ENCODE results near the gene LGR4. TPM values are rescaled to one million over a fixed set of nuclear protein-coding genes. Genes with fewer than 3 reads are reported as not detected.

Gene LGR4
- total and polyA plus RNA-seq, 8 donors, result 23.4 to 73.0 (median 54.5) TPM

DNA sequence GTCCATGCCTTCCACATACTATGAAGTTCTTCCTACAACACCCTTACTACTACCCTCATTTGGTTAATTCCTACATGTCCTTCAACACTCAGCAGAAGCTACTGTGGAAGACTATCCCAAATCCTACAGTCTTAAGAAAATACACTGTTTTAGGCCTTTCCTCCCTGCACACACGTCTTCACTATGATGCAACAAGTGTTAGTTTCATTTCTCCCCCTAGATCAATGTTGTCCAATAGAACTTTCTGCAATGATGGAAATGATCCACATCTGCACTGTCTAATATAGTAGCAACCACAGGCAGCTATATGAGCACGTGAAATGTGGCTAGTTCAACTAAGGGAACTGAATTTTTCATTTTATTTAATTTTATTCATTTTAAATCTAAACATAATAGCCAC lies 62.8 kb downstream of the LGR4 start:
- Histone ChIP-seq H3K9me3 (no peaks in the 10 kb centered on the region), H3K36me3 (no peaks in the 10 kb centered on the region), H3K27ac (no peak overlapping the region), H3K4me3 (no peak overlapping the region), H3K27me3 (no peaks in the 10 kb centered on the region), H3K4me1 (peaks cover 12 to 58% (median 20%) of the 10 kb centered on the region in 3 donors)
- ATAC-seq (no peak), DNase-seq (no peak), FAIRE-seq (no peak)
- intact Hi-C loops (cut with DNase I), result no loop called here
- 77 to 91% methylated on average over 2 of the region's 2 CpGs for WGBS, 2 donors
- TF ChIP-seq, protein P1, sequence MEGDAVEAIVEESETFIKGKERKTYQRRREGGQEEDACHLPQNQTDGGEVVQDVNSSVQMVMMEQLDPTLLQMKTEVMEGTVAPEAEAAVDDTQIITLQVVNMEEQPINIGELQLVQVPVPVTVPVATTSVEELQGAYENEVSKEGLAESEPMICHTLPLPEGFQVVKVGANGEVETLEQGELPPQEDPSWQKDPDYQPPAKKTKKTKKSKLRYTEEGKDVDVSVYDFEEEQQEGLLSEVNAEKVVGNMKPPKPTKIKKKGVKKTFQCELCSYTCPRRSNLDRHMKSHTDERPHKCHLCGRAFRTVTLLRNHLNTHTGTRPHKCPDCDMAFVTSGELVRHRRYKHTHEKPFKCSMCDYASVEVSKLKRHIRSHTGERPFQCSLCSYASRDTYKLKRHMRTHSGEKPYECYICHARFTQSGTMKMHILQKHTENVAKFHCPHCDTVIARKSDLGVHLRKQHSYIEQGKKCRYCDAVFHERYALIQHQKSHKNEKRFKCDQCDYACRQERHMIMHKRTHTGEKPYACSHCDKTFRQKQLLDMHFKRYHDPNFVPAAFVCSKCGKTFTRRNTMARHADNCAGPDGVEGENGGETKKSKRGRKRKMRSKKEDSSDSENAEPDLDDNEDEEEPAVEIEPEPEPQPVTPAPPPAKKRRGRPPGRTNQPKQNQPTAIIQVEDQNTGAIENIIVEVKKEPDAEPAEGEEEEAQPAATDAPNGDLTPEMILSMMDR (IDR thresholded peaks at IDR 0.05), result no peak

DNA sequence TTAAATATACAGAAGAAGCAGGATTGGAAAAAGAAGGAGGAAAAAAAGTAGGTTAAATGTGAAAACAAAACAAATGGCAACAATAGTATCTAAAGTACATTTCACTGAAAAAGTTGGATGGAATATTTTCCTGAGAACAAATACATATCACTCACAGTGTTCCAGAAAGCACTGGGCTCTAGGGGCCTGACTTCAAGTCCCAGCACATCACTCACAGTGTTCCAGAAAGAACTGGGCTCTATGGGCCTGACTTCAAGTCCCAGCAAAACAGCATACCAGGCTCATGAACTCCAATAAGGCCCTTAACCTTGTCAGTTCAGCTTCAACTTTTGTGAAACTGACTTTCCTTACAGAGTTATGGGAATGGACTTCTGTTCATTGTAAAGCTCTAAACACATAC lies 63.5 kb downstream of the LGR4 start:
- no peaks in the 10 kb centered on the region for H3K9me3 ChIP-seq
- H3K4me1 ChIP-seq, result peaks cover 12 to 52% (median 17%) of the 10 kb centered on the region in 3 donors
- TF ChIP-seq, protein P1 (IDR thresholded peaks at IDR 0.05), result no peak
- no peaks in the 10 kb centered on the region for H3K36me3 ChIP-seq
- no peak overlapping the region for H3K27ac ChIP-seq
- ATAC-seq (peak in 3 of 4 donors; percentile 20 to 56 (median 30)), DNase-seq (no peak), FAIRE-seq (no peak)
- intact Hi-C loops (cut with DNase I), result no loop called here
- H3K27me3 ChIP-seq, result no peaks in the 10 kb centered on the region
- no peak overlapping the region for H3K4me3 ChIP-seq

DNA sequence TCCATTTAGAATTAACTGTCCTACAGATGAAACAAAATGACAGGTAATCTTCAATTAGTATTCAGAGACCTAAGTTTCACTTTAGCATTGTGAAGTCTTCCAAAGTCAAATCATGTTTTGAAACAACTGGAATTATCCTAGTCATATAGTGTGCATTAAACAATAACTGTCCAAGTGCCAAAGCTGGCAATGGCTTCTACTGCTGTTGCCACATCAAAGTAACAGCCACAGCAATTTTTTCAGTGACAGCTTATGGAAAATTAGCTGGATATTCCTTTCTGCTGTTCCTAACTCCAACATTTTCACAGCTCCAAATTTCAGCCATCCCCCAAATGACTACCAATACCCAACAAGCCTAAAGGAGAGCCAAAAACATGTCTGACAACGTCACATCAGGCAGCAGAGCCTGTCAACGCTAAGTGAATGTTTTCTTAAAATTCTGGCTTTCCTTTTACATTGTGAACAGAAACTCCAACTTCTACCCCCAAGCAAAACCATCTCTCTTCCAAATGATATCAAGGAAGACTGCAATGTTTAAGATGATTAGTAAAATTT lies 64.3 kb downstream of the LGR4 start:
- Histone ChIP-seq H3K9me3 (no peaks in the 10 kb centered on the region), H3K4me1 (peaks cover 12 to 51% (median 20%) of the 10 kb centered on the region in 3 donors), H3K4me3 (no peak overlapping the region), H3K27me3 (no peaks in the 10 kb centered on the region), H3K36me3 (no peaks in the 10 kb centered on the region), H3K27ac (peak overlapping the region in 1 of 4 donors; percentile 21)
- WGBS, 2 donors, result 52 to 64% methylated on average over 2 of the region's 2 CpGs
- peak in 2 of 4 donors; percentile 31 to 46 for ATAC-seq
- intact Hi-C loops (cut with DNase I), result no loop called here
- TF ChIP-seq, protein P1 (IDR thresholded peaks at IDR 0.05), result no peak
- DNase-seq, result no peak
- FAIRE-seq, result no peak

DNA sequence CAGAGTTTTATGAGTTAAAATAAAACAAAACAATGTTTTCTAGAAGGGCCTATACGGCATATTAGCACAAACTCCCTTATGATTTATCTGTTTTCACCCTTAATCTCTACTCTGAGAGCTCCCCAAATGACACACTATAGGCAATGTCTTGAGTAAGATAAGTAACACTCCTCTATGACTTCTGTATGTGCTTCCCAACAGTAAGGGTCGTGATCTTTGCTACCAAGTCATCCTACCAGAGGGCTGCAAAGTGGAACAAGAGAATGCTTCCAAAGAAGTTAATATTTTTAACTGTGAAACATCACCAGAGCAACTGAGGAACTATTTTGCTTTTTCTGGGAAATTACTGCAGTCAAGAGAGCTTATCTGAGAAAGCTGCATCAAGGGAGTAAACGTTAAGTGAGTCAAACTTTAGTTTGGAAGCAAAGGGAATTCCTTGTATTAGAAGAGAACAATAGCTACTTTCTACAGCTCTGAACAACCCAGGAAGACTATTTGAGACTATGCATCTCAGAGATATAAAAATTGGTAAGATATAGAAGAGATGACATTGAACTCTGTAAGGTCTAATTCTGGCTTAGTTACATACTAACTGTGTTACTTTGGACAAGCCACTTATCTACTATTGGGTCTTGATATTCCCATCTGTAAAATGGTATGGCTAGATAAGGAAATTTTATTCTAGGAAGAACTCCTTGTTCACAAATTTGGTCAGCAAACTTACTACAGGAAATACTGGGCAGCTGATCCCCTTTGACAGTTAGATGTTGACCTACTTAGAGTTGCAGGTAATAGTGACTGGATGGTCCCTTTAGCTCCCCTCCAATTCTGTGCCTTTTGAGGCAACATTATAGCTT lies 65.9 kb downstream of the LGR4 start:
- FAIRE-seq, result no peak

More for the DNA sequence above, 65.9 kb downstream of the LGR4 start:
- Histone ChIP-seq H3K4me3 (no peak overlapping the region), H3K27me3 (no peaks in the 10 kb centered on the region), H3K36me3 (no peaks in the 10 kb centered on the region), H3K4me1 (peaks cover 27 to 59% (median 35%) of the 10 kb centered on the region in 3 donors), H3K27ac (no peak overlapping the region), H3K9me3 (no peaks in the 10 kb centered on the region)
- WGBS, 2 donors, result 61 to 68% methylated on average over 3 of the region's 3 CpGs
- DNase-seq, result no peak
- intact Hi-C loops (cut with DNase I), result no loop called here
- TF ChIP-seq, protein P1 (IDR thresholded peaks at IDR 0.05), result no peak
- ATAC-seq, result peak in 1 of 4 donors; percentile 5

Data from pancreas (tissue), 10 donors.